ENCODE results near the gene KRT78. TPM values are rescaled to one million over a fixed set of nuclear protein-coding genes. Genes with fewer than 3 reads are reported as not detected.

Gene KRT78
- total RNA-seq, 1 donor from 2014 or later, result not detected

GRCh38 chr12:52818388-52818787 is 30.4 kb downstream of the KRT78 start:
- H3K4me3 ChIP-seq (ENCODE audit: low read depth, low read length), result no peak overlapping the region
- no peak for DNase-seq (ENCODE audit: low read depth)
- TF ChIP-seq CTCF (conservative IDR thresholded peaks at IDR 0.05; ENCODE audit: low read depth, low read length), result no peak

DNA sequence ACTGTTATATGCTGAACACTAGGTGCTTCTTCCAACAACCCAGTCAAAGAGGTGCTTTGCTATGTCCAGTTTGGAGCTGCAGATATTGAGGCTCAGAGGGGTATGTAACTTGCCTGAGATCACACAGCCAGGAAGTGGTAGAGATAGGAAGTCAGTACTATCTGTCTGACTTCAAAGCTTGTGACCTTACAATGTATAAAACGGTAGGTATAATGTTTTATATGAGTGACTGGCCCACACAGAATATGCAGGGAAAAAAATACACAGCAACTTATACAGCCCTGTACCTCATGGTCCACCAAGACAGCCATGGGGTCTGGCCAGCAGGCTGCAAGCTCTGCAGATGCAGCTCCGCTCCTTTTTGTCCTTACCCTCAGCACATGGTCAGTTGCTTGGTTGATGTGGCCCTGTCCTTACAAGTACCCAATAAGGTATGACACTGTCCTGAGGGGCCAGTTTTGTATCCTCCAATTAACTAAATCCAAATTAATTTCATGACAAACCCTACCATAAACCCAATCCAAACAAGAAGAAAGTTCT is 31.0 kb downstream of the KRT78 start:
- no peak overlapping the region for H3K4me3 ChIP-seq (ENCODE audit: low read depth, low read length)
- no peak for TF ChIP-seq CTCF (conservative IDR thresholded peaks at IDR 0.05; ENCODE audit: low read depth, low read length)
- no peak for DNase-seq (ENCODE audit: low read depth)

GRCh38 chr12:52817003-52817698 is 31.6 kb downstream of the KRT78 start:
- TF ChIP-seq CTCF (conservative IDR thresholded peaks at IDR 0.05; ENCODE audit: low read depth, low read length), result no peak
- H3K4me3 ChIP-seq (ENCODE audit: low read depth, low read length), result no peak overlapping the region
- DNase-seq (ENCODE audit: low read depth), result no peak

GRCh38 chr12:52815676-52816588 is 32.9 kb downstream of the KRT78 start:
- DNase-seq (ENCODE audit: low read depth), result no peak
- no peak for TF ChIP-seq CTCF (conservative IDR thresholded peaks at IDR 0.05; ENCODE audit: low read depth, low read length)
- H3K4me3 ChIP-seq (ENCODE audit: low read depth, low read length), result no peak overlapping the region

GRCh38 chr12:52815161-52815560 is 33.6 kb downstream of the KRT78 start:
- DNase-seq (ENCODE audit: low read depth), result no peak
- TF ChIP-seq CTCF (conservative IDR thresholded peaks at IDR 0.05; ENCODE audit: low read depth, low read length), result no peak
- no peak overlapping the region for H3K4me3 ChIP-seq (ENCODE audit: low read depth, low read length)

DNA sequence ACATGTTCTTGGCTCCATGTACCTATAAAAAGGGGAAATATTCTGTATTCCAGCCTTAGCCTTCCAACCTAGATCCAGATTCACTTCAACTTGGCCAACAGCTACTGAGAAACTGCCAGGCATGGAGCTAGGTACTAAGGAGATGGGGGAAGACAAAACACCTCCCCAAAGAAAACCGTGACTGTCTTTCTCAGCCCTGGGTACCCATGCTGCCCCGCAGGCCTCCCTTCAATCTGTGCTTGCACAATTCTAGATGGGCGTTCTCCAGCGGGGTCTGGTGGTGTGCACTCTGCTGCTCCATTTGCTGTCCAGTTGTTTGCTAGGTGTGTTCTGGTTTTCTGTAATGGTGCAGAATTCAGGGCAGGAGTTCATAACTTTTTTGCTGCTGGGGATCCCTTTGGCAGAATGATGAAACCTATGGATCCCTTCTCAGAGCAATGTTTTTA is 34.1 kb downstream of the KRT78 start:
- no peak for DNase-seq (ENCODE audit: low read depth)
- H3K4me3 ChIP-seq (ENCODE audit: low read depth, low read length), result no peak overlapping the region
- no peak for TF ChIP-seq CTCF (conservative IDR thresholded peaks at IDR 0.05; ENCODE audit: low read depth, low read length)
